Fibroblast of skin of abdomen (primary cell): Measurements from ENCODE around the gene SAP30L.
A peak's percentile ranks its signal among the peaks of the same experiment; 100 is the strongest.

Experiments used
- DNase-seq: peaks from one replicate; pipeline ENCODE4 v3.0.0-alpha.2; 2013

Gene SAP30L

GRCh38 chr5:154421868-154422267 is 23.9 kb upstream of the SAP30L start:
- DNase-seq: no peak

- no peak for DNase-seq
These were observed 23.5 kb upstream of the SAP30L start for GRCh38 chr5:154422298-154422697.

- DNase-seq: no peak
These were observed 17.6 kb upstream of the SAP30L start for GRCh38 chr5:154428208-154428607.

GRCh38 chr5:154429341-154429740 is 16.5 kb upstream of the SAP30L start:
- DNase-seq: no peak

- DNase-seq: no peak
These were observed 15.3 kb upstream of the SAP30L start for GRCh38 chr5:154430466-154430865.

- no peak for DNase-seq
These were observed 14.7 kb upstream of the SAP30L start for GRCh38 chr5:154430961-154431630.

GRCh38 chr5:154435226-154435625 is 10.6 kb upstream of the SAP30L start:
- DNase-seq: no peak

GRCh38 chr5:154437281-154437965 is 8.4 kb upstream of the SAP30L start:
- no peak for DNase-seq

GRCh38 chr5:154440540-154440939 is 5.3 kb upstream of the SAP30L start:
- DNase-seq: no peak

- DNase-seq: no peak
These were observed 3.0 kb upstream of the SAP30L start for GRCh38 chr5:154442801-154443200.

GRCh38 chr5:154444556-154445421 is 1.0 kb upstream of the SAP30L start:
- DNase-seq: no peak

GRCh38 chr5:154446195-154447088 is 645 bp downstream of the SAP30L start:
- DNase-seq: peak; percentile 60

GRCh38 chr5:154447089-154447725 is 1.4 kb downstream of the SAP30L start:
- no peak for DNase-seq

- DNase-seq: no peak
These were observed 4.0 kb downstream of the SAP30L start for GRCh38 chr5:154449786-154450185.

GRCh38 chr5:154451957-154452356 is 6.2 kb downstream of the SAP30L start:
- DNase-seq: no peak

- DNase-seq: no peak
These were observed 9.8 kb downstream of the SAP30L start for GRCh38 chr5:154455585-154455984.

GRCh38 chr5:154456540-154456939 is 10.7 kb downstream of the SAP30L start:
- no peak for DNase-seq

GRCh38 chr5:154459015-154459414 is 13.2 kb downstream of the SAP30L start:
- no peak for DNase-seq

- DNase-seq: no peak
These were observed 14.4 kb downstream of the SAP30L start for GRCh38 chr5:154460172-154460571.

GRCh38 chr5:154461531-154461930 is 15.7 kb downstream of the SAP30L start:
- peak; percentile 30 for DNase-seq

- DNase-seq: no peak
These were observed 18.6 kb downstream of the SAP30L start for GRCh38 chr5:154464438-154464837.

- DNase-seq: peak; percentile 50
These were observed 19.4 kb downstream of the SAP30L start for GRCh38 chr5:154465169-154465568.
